ENCODE results near the gene RNF145.

The RNF145 gene

GRCh38 chr5:159244163-159244562 lies 34.8 kb upstream of the RNF145 start:
- no peak for TF ChIP-seq CTCF (IDR thresholded peaks at IDR 0.05)

- no peak for TF ChIP-seq CTCF (IDR thresholded peaks at IDR 0.05)
Measured at GRCh38 chr5:159243385-159243784, 34.0 kb upstream of the RNF145 start.

- TF ChIP-seq CTCF (IDR thresholded peaks at IDR 0.05): no peak
Measured at GRCh38 chr5:159242656-159243055, 33.3 kb upstream of the RNF145 start.

- TF ChIP-seq CTCF (IDR thresholded peaks at IDR 0.05): no peak
Measured at GRCh38 chr5:159241946-159242552, 32.7 kb upstream of the RNF145 start.

- no peak for TF ChIP-seq CTCF (IDR thresholded peaks at IDR 0.05)
Measured at GRCh38 chr5:159240301-159240870, 31.0 kb upstream of the RNF145 start.

GRCh38 chr5:159231167-159231566 lies 21.8 kb upstream of the RNF145 start:
- no peak for TF ChIP-seq CTCF (IDR thresholded peaks at IDR 0.05)

- TF ChIP-seq CTCF (IDR thresholded peaks at IDR 0.05): no peak
Measured at GRCh38 chr5:159230657-159231056, 21.3 kb upstream of the RNF145 start.

GRCh38 chr5:159227452-159227851 lies 18.1 kb upstream of the RNF145 start:
- TF ChIP-seq CTCF (IDR thresholded peaks at IDR 0.05): no peak

All from LNCAP (cell line).